Vagina (tissue), 2 donors: ENCODE measurements around the gene TM9SF2. TPM values are rescaled to one million over a fixed set of nuclear protein-coding genes. Genes with fewer than 3 reads are reported as not detected.

Experiments
- DNase-seq, 2 donors: peaks; one replicate each; pipeline ENCODE4 v3.0.0-alpha.2; 2017; ENCODE audit errors: extremely low spot score in 2 of 2
- H3K27ac ChIP-seq: fragments of 200-600 bp; sonication (generic); one replicate; pipeline ENCODE4 v1.5.1; 2019
- H3K27me3 ChIP-seq: fragments of 200-600 bp; sonication (generic); one replicate; pipeline ENCODE4 v1.5.1; 2019
- H3K36me3 ChIP-seq, 2 donors: fragments of 200-600 bp; sonication (generic); one replicate each; pipeline ENCODE4 v1.5.1; 2017 to 2019
- H3K4me1 ChIP-seq: fragments of 200-600 bp; sonication (generic); one replicate; pipeline ENCODE4 v1.5.1; 2019
- H3K4me3 ChIP-seq, 2 donors: fragments of 200-600 bp; sonication (generic); 1 replicate in 1 of 2; 2 replicates in 1 of 2; pipeline ENCODE4 v1.5.1; 2016 to 2019
- H3K9me3 ChIP-seq: fragments of 200-600 bp; sonication (generic); one replicate; pipeline ENCODE4 v1.5.1; 2019
- POLR2A ChIP-seq, 2 donors: fragments of 450-650 bp; IDR thresholded peaks; one replicate each; pipeline ENCODE4 v1.6.1; 2017; ENCODE audit warnings: antibody characterized with exemption in 2 of 2, mild to moderate bottlenecking in 2 of 2, moderate library complexity in 2 of 2
- POLR2AphosphoS5 ChIP-seq, 2 donors: sonication (generic); formaldehyde crosslinking; IDR thresholded peaks; one replicate each; pipeline ENCODE4 v1.9.0; 2017; ENCODE audit warnings: antibody characterized with exemption in 2 of 2, mild to moderate bottlenecking in 2 of 2, low read depth in 1 of 2; ENCODE audit not compliant: insufficient read depth in 1 of 2
- intact Hi-C: fragments of 100-400 bp; cut with DNase I; formaldehyde crosslinking; loops from one replicate; pipeline ENCODE4 v1.15.1; 2023
- total RNA-seq: library from RNA; depleted of rRNA; stranded (reverse); fragments of >200 nt; gene quantifications from one replicate; pipeline ENCODE4 v1.2.3, GENCODE V29; 2016
- TF ChIP-seq, protein P1 (sequence below), 3 experiments: fragments of 450-650 bp in 2 of 3; fragments of 200-600 bp in 1 of 3; sonication (generic) in 1 of 3; IDR thresholded peaks; one replicate each; pipeline ENCODE4 v1.5.1; 2017 to 2019; ENCODE audit warnings: antibody characterized with exemption in 3 of 3, mild to moderate bottlenecking in 2 of 3, moderate library complexity in 2 of 3

Gene TM9SF2
- total RNA-seq, 1 donor from 2014 or later = 59.2 TPM

DNA sequence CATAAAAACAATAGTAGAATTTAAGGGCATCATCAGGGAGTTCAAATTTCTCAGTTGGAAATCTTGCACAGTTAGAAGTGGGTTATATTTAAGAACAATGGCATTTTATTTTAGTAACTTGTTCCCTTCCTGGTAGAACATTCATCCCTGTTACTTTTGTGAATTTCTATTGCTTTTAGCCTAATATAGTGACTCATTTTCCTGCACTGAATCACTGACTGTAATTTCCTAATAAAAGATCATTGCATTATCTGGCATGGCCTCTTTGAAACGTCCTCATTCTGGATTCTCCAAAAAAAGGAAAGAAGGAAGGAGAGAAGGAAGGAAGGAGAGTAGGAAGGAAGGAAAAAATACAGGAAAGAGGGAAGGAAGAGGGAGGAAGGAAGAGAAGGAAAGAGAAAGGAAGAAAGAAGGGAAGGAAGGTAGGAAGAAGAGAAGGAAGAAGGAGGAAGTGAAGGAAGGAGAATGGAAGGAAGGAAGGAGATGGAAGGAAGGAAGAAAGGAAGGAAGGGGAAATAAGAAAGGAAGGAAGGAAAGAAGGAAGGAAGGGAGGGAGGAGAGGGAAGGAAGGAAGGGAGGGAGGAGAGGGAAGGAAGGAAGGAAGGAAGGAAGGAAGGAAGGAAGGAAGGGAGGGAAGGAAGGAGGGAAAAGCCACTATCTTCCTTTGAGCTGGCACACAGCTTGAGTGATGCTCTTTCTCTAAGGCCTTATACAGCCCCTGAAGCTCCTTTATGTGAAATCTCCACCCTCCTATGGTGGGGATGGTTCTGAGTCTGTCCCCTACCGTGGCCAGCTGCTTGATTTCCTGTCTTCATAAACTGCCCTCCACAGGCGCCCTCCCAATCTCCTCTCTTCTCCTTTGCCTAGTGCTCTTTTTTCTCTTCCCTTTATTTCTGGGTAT, 29.8 kb upstream of the TM9SF2 start:
- Histone ChIP-seq H3K36me3 (no peaks in the 10 kb centered on the region), H3K9me3 (no peaks in the 10 kb centered on the region), H3K4me3 (no peak overlapping the region), H3K4me1 (no peaks in the 10 kb centered on the region), H3K27me3 (no peaks in the 10 kb centered on the region), H3K27ac (no peak overlapping the region)
- intact Hi-C loops = no loop called here
- no peak for DNase-seq
- TF ChIP-seq, protein P1, sequence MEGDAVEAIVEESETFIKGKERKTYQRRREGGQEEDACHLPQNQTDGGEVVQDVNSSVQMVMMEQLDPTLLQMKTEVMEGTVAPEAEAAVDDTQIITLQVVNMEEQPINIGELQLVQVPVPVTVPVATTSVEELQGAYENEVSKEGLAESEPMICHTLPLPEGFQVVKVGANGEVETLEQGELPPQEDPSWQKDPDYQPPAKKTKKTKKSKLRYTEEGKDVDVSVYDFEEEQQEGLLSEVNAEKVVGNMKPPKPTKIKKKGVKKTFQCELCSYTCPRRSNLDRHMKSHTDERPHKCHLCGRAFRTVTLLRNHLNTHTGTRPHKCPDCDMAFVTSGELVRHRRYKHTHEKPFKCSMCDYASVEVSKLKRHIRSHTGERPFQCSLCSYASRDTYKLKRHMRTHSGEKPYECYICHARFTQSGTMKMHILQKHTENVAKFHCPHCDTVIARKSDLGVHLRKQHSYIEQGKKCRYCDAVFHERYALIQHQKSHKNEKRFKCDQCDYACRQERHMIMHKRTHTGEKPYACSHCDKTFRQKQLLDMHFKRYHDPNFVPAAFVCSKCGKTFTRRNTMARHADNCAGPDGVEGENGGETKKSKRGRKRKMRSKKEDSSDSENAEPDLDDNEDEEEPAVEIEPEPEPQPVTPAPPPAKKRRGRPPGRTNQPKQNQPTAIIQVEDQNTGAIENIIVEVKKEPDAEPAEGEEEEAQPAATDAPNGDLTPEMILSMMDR (IDR thresholded peaks at IDR 0.05) = no peak
- TF ChIP-seq POLR2A (IDR thresholded peaks at IDR 0.05) = no peak
- TF ChIP-seq POLR2AphosphoS5 (IDR thresholded peaks at IDR 0.05; ENCODE audit: insufficient read depth in 1 of 2, low read depth in 1 of 2) = no peak

DNA sequence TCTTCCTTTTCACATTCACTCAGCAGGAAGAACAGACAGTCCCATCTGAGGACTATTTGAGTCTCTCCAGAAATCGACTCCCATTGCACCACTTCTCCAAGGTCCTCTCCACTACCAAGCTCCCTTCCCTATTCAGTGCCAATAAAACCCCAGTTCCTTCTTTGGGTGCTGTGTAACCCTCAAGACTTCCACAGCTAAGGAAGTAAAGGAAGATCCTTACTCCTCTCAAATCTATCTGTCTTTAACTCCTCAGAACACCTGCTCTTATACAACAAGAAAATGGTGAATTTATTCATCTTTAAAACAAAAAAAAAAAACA, 29.2 kb upstream of the TM9SF2 start:
- Histone ChIP-seq H3K27me3 (no peaks in the 10 kb centered on the region), H3K9me3 (no peaks in the 10 kb centered on the region), H3K4me3 (no peak overlapping the region), H3K4me1 (no peaks in the 10 kb centered on the region), H3K27ac (no peak overlapping the region), H3K36me3 (no peaks in the 10 kb centered on the region)
- intact Hi-C loops = no loop called here
- TF ChIP-seq, protein P1 (IDR thresholded peaks at IDR 0.05) = no peak
- TF ChIP-seq POLR2A (IDR thresholded peaks at IDR 0.05) (no peak), POLR2AphosphoS5 (IDR thresholded peaks at IDR 0.05; ENCODE audit: insufficient read depth in 1 of 2, low read depth in 1 of 2) (no peak)
- DNase-seq = no peak

DNA sequence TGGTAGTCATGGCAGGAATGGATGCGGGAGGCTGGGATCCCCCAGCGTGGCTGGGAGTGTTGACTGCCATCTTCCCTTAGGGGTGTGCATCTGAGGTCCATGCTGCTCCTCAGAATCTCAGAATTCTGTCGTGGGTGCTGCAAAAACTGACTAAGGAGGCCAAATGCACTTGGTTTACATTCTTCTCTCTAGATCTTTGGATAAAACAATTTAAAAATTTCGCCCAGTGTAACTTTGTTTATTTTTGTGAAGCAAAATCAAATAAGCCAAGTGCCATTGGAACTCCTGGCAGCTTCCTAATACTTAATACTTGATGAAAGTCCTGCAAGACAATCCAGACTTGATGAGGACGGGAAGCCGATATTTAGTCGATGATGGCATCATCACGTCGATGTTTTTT, 27.8 kb upstream of the TM9SF2 start:
- Histone ChIP-seq H3K27ac (no peak overlapping the region), H3K4me3 (no peak overlapping the region), H3K9me3 (no peaks in the 10 kb centered on the region), H3K36me3 (no peaks in the 10 kb centered on the region), H3K27me3 (no peaks in the 10 kb centered on the region), H3K4me1 (no peaks in the 10 kb centered on the region)
- no peak for DNase-seq
- intact Hi-C loops = no loop called here
- no peak for TF ChIP-seq POLR2A (IDR thresholded peaks at IDR 0.05)
- TF ChIP-seq, protein P1 (IDR thresholded peaks at IDR 0.05) = no peak
- no peak for TF ChIP-seq POLR2AphosphoS5 (IDR thresholded peaks at IDR 0.05; ENCODE audit: insufficient read depth in 1 of 2, low read depth in 1 of 2)

DNA sequence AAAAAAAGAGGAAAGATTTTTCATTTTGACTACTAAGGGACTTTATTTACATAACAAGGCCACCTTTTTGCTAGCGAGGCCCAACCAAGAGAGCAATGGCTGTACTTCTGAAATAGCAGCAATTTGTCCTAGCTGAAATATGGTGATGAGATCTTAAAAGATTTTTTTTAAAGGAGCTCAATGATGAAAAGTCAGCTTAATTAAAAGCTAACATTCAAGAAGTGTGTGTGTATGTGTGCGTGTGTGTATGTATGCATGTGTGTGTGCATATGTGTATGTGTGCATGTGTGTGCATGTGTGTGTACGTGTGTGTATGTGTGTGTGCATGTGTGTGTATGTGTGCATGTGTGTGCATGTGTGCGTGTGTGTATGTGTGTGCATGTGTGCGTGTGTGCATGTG, 24.6 kb upstream of the TM9SF2 start:
- no peak overlapping the region for H3K27ac ChIP-seq

More for the DNA sequence above, 24.6 kb upstream of the TM9SF2 start:
- Histone ChIP-seq H3K9me3 (no peaks in the 10 kb centered on the region), H3K4me3 (no peak overlapping the region), H3K27me3 (no peaks in the 10 kb centered on the region), H3K4me1 (peaks cover under 1% of the 10 kb centered on the region), H3K36me3 (no peaks in the 10 kb centered on the region)
- intact Hi-C loops = no loop called here
- no peak for DNase-seq
- TF ChIP-seq POLR2AphosphoS5 (IDR thresholded peaks at IDR 0.05; ENCODE audit: insufficient read depth in 1 of 2, low read depth in 1 of 2) (no peak), POLR2A (IDR thresholded peaks at IDR 0.05) (no peak)
- TF ChIP-seq, protein P1 (IDR thresholded peaks at IDR 0.05) = no peak
